ENCODE results near the gene DLGAP1.
A peak's percentile ranks its signal among the peaks of the same experiment; 100 is the strongest.

The DLGAP1 gene

GRCh38 chr18:3504637-3505036, 950.5 kb downstream of the DLGAP1 start:
- no peaks in the 10 kb centered on the region for H3K9me3 ChIP-seq (ENCODE audit: control extremely low read depth in 1 of 5, control insufficient read depth in 4 of 5, insufficient read depth in 2 of 5, low read depth in 1 of 5, low read length in 4 of 5)
- H3K27ac ChIP-seq (ENCODE audit: insufficient read depth in 1 of 2, low read depth in 1 of 2, low read length in 2 of 2, poor library complexity in 1 of 2, severe bottlenecking in 2 of 2) = no peak overlapping the region
- no peak overlapping the region for H3K4me3 ChIP-seq (ENCODE audit: control insufficient read depth in 1 of 7, extremely low read depth in 1 of 7, insufficient read depth in 4 of 7, low read depth in 2 of 7, low read length in 6 of 7)
- H3K36me3 ChIP-seq (ENCODE audit: control insufficient read depth in 4 of 4, insufficient read depth in 4 of 4, low read length in 3 of 4) = no peaks in the 10 kb centered on the region
- DNase-seq = no peak
- ChIA-PET CTCF (interaction anchor here (2.0 kb wide), 1 partner anchor 81 kb away, joined by 8 read pairs; no protein-coding TSS in a partner anchor), POLR2A (no interaction called here)
- 100% methylated on average over 2 of the region's 5 CpGs for WGBS (ENCODE audit: insufficient coverage)
- H3K4me1 ChIP-seq (ENCODE audit: control extremely low read depth in 1 of 4, control insufficient read depth in 4 of 4, insufficient read depth in 4 of 4, low read length in 3 of 4) = peaks cover 7 to 10% (median 8%) of the 10 kb centered on the region in 4 experiments
- no peaks in the 10 kb centered on the region for H3K27me3 ChIP-seq (replicated peaks in 2 of 5; ENCODE audit: control insufficient read depth in 4 of 5, insufficient read depth in 5 of 5, low read length in 4 of 5)

GRCh38 chr18:3502650-3503049, 952.5 kb downstream of the DLGAP1 start:
- no peak overlapping the region for H3K4me3 ChIP-seq (ENCODE audit: control insufficient read depth in 1 of 7, extremely low read depth in 1 of 7, insufficient read depth in 4 of 7, low read depth in 2 of 7, low read length in 6 of 7)
- no CpG with 5 or more reads among the region's 4 CpGs for WGBS (ENCODE audit: insufficient coverage)

GRCh38 chr18:3500016-3500415, 955.1 kb downstream of the DLGAP1 start:
- Histone ChIP-seq H3K36me3 (ENCODE audit: control insufficient read depth in 4 of 4, insufficient read depth in 4 of 4, low read length in 3 of 4) (no peaks in the 10 kb centered on the region), H3K27ac (ENCODE audit: insufficient read depth in 1 of 2, low read depth in 1 of 2, low read length in 2 of 2, poor library complexity in 1 of 2, severe bottlenecking in 2 of 2) (no peak overlapping the region), H3K27me3 (replicated peaks in 2 of 5; ENCODE audit: control insufficient read depth in 4 of 5, insufficient read depth in 5 of 5, low read length in 4 of 5) (peaks cover 0 to 4% (median 0%) of the 10 kb centered on the region in 5 experiments), H3K4me1 (ENCODE audit: control extremely low read depth in 1 of 4, control insufficient read depth in 4 of 4, insufficient read depth in 4 of 4, low read length in 3 of 4) (peaks cover 7 to 18% (median 14%) of the 10 kb centered on the region in 4 experiments), H3K4me3 (ENCODE audit: control insufficient read depth in 1 of 7, extremely low read depth in 1 of 7, insufficient read depth in 4 of 7, low read depth in 2 of 7, low read length in 6 of 7) (peak overlapping the region in 3 of 7 experiments; percentile 58 to 78 (median 71)), H3K9me3 (ENCODE audit: control extremely low read depth in 1 of 5, control insufficient read depth in 4 of 5, insufficient read depth in 2 of 5, low read depth in 1 of 5, low read length in 4 of 5) (no peaks in the 10 kb centered on the region)
- ChIA-PET POLR2A (interaction anchor here (0.6 to 2.8 kb wide), 4 partner anchors 51 to 121 kb away, joined by 3 to 12 read pairs (median 6); partner anchors contain the start of gene TGIF1), CTCF (interaction anchor here (0.9 to 4.0 kb wide), 11 partner anchors 13 to 166 kb away, joined by 3 to 18 read pairs (median 4); no protein-coding TSS in a partner anchor)
- 20% methylated on average over 3 of the region's 5 CpGs for WGBS (ENCODE audit: insufficient coverage)
- no peak for DNase-seq

More at GRCh38 chr18:3502650-3503049, 952.5 kb downstream of the DLGAP1 start:
- H3K9me3 ChIP-seq (ENCODE audit: control extremely low read depth in 1 of 5, control insufficient read depth in 4 of 5, insufficient read depth in 2 of 5, low read depth in 1 of 5, low read length in 4 of 5) = no peaks in the 10 kb centered on the region
- H3K27ac ChIP-seq (ENCODE audit: insufficient read depth in 1 of 2, low read depth in 1 of 2, low read length in 2 of 2, poor library complexity in 1 of 2, severe bottlenecking in 2 of 2) = no peak overlapping the region
- no peaks in the 10 kb centered on the region for H3K36me3 ChIP-seq (ENCODE audit: control insufficient read depth in 4 of 4, insufficient read depth in 4 of 4, low read length in 3 of 4)
- CTCF ChIA-PET = no interaction called here
- POLR2A ChIA-PET = no interaction called here
- H3K4me1 ChIP-seq (ENCODE audit: control extremely low read depth in 1 of 4, control insufficient read depth in 4 of 4, insufficient read depth in 4 of 4, low read length in 3 of 4) = peaks cover 7 to 18% (median 14%) of the 10 kb centered on the region in 4 experiments
- peaks cover 0 to 4% (median 0%) of the 10 kb centered on the region in 5 experiments for H3K27me3 ChIP-seq (replicated peaks in 2 of 5; ENCODE audit: control insufficient read depth in 4 of 5, insufficient read depth in 5 of 5, low read length in 4 of 5)
- no peak for DNase-seq

- ChIA-PET POLR2A (interaction anchor here (0.6 to 2.8 kb wide), 7 partner anchors 33 to 121 kb away, joined by 3 to 12 read pairs (median 5); partner anchors contain the start of gene TGIF1), CTCF (interaction anchor here (0.8 to 4.0 kb wide), 9 partner anchors 14 to 167 kb away, joined by 3 to 18 read pairs (median 5); no protein-coding TSS in a partner anchor)
- H3K4me3 ChIP-seq (ENCODE audit: control insufficient read depth in 1 of 7, extremely low read depth in 1 of 7, insufficient read depth in 4 of 7, low read depth in 2 of 7, low read length in 6 of 7) = peak overlapping the region in 6 of 7 experiments; percentile 58 to 78 (median 66)
- H3K9me3 ChIP-seq (ENCODE audit: control extremely low read depth in 1 of 5, control insufficient read depth in 4 of 5, insufficient read depth in 2 of 5, low read depth in 1 of 5, low read length in 4 of 5) = no peaks in the 10 kb centered on the region
- DNase-seq = peak; percentile 43 to 98 (median 96)
- no peak overlapping the region for H3K27ac ChIP-seq (ENCODE audit: insufficient read depth in 1 of 2, low read depth in 1 of 2, low read length in 2 of 2, poor library complexity in 1 of 2, severe bottlenecking in 2 of 2)
- peaks cover 7 to 19% (median 15%) of the 10 kb centered on the region in 4 experiments for H3K4me1 ChIP-seq (ENCODE audit: control extremely low read depth in 1 of 4, control insufficient read depth in 4 of 4, insufficient read depth in 4 of 4, low read length in 3 of 4)
- H3K27me3 ChIP-seq (replicated peaks in 2 of 5; ENCODE audit: control insufficient read depth in 4 of 5, insufficient read depth in 5 of 5, low read length in 4 of 5) = peaks cover 0 to 4% (median 0%) of the 10 kb centered on the region in 5 experiments
- 0% methylated on average over 6 of the region's 10 CpGs for WGBS (ENCODE audit: insufficient coverage)
- H3K36me3 ChIP-seq (ENCODE audit: control insufficient read depth in 4 of 4, insufficient read depth in 4 of 4, low read length in 3 of 4) = no peaks in the 10 kb centered on the region
These were observed 955.6 kb downstream of the DLGAP1 start for GRCh38 chr18:3499501-3499900.

- Histone ChIP-seq H3K36me3 (ENCODE audit: control insufficient read depth in 4 of 4, insufficient read depth in 4 of 4, low read length in 3 of 4) (no peaks in the 10 kb centered on the region), H3K4me1 (ENCODE audit: control extremely low read depth in 1 of 4, control insufficient read depth in 4 of 4, insufficient read depth in 4 of 4, low read length in 3 of 4) (peaks cover 9 to 23% (median 19%) of the 10 kb centered on the region in 4 experiments), H3K4me3 (ENCODE audit: control insufficient read depth in 1 of 7, extremely low read depth in 1 of 7, insufficient read depth in 4 of 7, low read depth in 2 of 7, low read length in 6 of 7) (peak overlapping the region; percentile 46 to 78 (median 63)), H3K27me3 (replicated peaks in 2 of 5; ENCODE audit: control insufficient read depth in 4 of 5, insufficient read depth in 5 of 5, low read length in 4 of 5) (peaks cover 0 to 4% (median 0%) of the 10 kb centered on the region in 5 experiments), H3K27ac (ENCODE audit: insufficient read depth in 1 of 2, low read depth in 1 of 2, low read length in 2 of 2, poor library complexity in 1 of 2, severe bottlenecking in 2 of 2) (no peak overlapping the region), H3K9me3 (ENCODE audit: control extremely low read depth in 1 of 5, control insufficient read depth in 4 of 5, insufficient read depth in 2 of 5, low read depth in 1 of 5, low read length in 4 of 5) (no peaks in the 10 kb centered on the region)
- POLR2A ChIA-PET = interaction anchor here (0.6 to 2.8 kb wide), 6 partner anchors 32 to 103 kb away, joined by 3 to 12 read pairs (median 5); partner anchors contain the start of gene TGIF1
- DNase-seq = peak; percentile 33 to 72 (median 57)
- CTCF ChIA-PET = interaction anchor here (0.7 to 4.0 kb wide), 11 partner anchors 14 to 167 kb away, joined by 3 to 18 read pairs (median 3); no protein-coding TSS in a partner anchor
- 14% methylated on average over 49 of the region's 58 CpGs for WGBS (ENCODE audit: insufficient coverage)
These were observed 956.2 kb downstream of the DLGAP1 start for GRCh38 chr18:3498698-3499471.

GRCh38 chr18:3495691-3496430, 959.2 kb downstream of the DLGAP1 start:
- peaks cover 0 to 4% (median 0%) of the 10 kb centered on the region in 5 experiments for H3K27me3 ChIP-seq (replicated peaks in 2 of 5; ENCODE audit: control insufficient read depth in 4 of 5, insufficient read depth in 5 of 5, low read length in 4 of 5)
- WGBS (ENCODE audit: insufficient coverage) = 75% methylated on average over 5 of the region's 7 CpGs
- H3K4me1 ChIP-seq (ENCODE audit: control extremely low read depth in 1 of 4, control insufficient read depth in 4 of 4, insufficient read depth in 4 of 4, low read length in 3 of 4) = peaks cover 14 to 34% (median 29%) of the 10 kb centered on the region in 4 experiments
- no peaks in the 10 kb centered on the region for H3K36me3 ChIP-seq (ENCODE audit: control insufficient read depth in 4 of 4, insufficient read depth in 4 of 4, low read length in 3 of 4)
- peak in 1 of 3 donors; percentile 36 for DNase-seq
- H3K4me3 ChIP-seq (ENCODE audit: control insufficient read depth in 1 of 7, extremely low read depth in 1 of 7, insufficient read depth in 4 of 7, low read depth in 2 of 7, low read length in 6 of 7) = no peak overlapping the region
- H3K27ac ChIP-seq (ENCODE audit: insufficient read depth in 1 of 2, low read depth in 1 of 2, low read length in 2 of 2, poor library complexity in 1 of 2, severe bottlenecking in 2 of 2) = no peak overlapping the region
- ChIA-PET CTCF (interaction anchor here (1.6 to 4.0 kb wide), 2 partner anchors 42 to 90 kb away, joined by 6 to 18 read pairs; no protein-coding TSS in a partner anchor), POLR2A (no interaction called here)
- no peaks in the 10 kb centered on the region for H3K9me3 ChIP-seq (ENCODE audit: control extremely low read depth in 1 of 5, control insufficient read depth in 4 of 5, insufficient read depth in 2 of 5, low read depth in 1 of 5, low read length in 4 of 5)
